ENCODE results near the gene ZNF268.
A peak's percentile ranks its signal among the peaks of the same experiment; 100 is the strongest.

ZNF268 gene

GRCh38 chr12:133181238-133181959, at the start of gene ZNF268:
Gene ZNF268, plus strand, starts transcription at chr12:133181495. Its CDS starts 503 bp downstream, at chr12:133181998.
- peak; percentile 90 to 93 for DNase-seq

DNA sequence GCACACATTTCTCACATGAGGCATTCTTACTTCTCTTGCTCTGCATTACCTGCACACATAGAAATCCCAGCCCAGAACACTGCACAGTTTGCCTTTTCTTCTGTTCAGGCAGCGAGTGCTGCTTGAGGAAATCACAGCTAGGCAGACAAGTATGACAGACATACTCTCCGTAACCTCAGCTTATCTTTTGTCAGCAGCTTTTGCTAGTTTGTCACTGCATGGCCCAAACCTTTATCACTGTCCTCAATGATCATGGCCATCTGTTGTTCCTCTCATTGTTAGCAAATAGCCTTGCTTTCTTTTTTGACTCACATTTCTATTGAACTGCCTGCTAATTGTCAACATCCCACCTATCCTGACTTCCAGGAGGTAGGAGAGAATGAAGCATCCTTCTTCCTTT, 45.5 kb upstream of the ZNF268 start:
- DNase-seq, result no peak

DNA sequence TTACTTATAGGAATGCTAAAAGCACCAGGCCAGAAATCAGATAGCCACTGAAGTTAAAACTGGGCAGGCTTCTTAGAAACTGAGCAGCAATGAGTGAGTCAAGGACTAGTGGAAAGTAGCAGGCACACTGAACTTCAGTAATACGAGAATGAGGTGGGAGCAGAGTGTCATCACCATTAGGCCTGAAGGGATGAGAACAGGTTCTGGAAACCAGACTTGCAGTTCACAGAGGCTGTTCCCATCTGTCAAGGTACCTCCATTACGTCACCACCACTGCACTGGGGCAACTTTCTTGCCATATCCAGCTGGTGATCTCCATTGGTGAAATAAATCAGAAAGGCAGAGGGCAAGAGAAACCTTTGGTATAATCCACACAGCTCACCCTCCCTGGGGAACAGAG, 35.3 kb upstream of the ZNF268 start:
- DNase-seq, result no peak

- no peak for DNase-seq
Measured at GRCh38 chr12:133156125-133156690, 25.1 kb upstream of the ZNF268 start.

DNA sequence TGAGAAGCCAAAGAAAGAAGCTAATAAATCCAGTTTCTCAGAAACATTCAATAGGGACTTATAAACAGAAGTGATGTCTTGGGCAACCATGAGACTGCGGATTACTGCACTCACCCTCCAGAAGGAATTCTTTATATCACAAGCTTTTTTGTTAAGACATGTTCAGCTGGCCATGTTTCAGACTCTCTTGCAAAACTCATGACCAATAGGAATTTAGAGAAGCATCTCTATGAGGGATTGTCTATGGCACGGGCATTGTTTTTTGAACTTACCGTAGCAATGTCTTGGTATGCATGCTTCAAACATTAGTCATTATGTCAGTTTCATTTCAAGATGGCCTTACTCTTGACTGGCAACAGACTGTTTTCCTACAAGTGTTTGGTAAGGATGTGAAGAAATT, 15.5 kb upstream of the ZNF268 start:
- DNase-seq, result no peak

GRCh38 chr12:133172491-133172890, 8.8 kb upstream of the ZNF268 start:
- no peak for DNase-seq

GRCh38 chr12:133174901-133175300, 6.4 kb upstream of the ZNF268 start:
- no peak for DNase-seq

GRCh38 chr12:133180669-133181068, 626 bp upstream of the ZNF268 start:
- no peak for DNase-seq

GRCh38 chr12:133190176-133190575, 8.9 kb downstream of the ZNF268 start:
- no peak for DNase-seq

DNA sequence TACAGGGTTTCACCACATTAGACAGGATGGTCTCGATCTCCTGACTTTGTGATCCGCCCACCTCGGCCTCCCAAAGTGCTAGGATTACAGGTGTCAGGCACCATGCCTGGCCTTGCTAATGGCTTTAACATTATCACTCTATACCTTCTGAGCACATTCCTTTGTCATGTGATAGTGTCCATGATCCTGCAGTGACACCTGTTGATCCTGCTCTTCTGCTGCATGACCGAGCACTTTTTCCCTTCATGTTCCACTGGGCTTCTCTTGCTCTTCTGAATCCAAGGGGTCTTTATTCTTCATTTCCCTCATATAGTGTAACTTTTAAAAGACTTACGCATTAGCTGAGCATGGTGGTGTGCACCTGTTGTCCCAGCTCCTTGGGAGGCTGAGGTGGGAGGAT, 11.6 kb downstream of the ZNF268 start:
- no peak for DNase-seq

DNA sequence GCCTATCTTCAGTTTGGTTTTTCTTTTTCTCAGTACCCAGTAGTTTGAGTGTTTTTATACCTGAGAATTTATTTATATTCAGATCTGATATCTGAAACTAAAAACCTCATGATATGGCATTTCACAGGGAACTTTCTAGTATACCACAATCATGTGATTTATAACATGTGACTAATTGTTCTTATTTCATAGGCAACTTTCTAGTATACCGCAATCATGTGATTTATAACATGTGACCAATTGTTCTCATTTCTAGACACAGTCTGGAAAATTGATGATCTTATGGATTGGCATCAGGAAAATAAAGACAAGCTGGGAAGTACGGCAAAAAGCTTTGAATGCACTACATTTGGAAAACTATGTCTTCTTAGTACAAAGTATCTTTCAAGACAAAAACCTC, 20.6 kb downstream of the ZNF268 start:
- no peak for DNase-seq

DNA sequence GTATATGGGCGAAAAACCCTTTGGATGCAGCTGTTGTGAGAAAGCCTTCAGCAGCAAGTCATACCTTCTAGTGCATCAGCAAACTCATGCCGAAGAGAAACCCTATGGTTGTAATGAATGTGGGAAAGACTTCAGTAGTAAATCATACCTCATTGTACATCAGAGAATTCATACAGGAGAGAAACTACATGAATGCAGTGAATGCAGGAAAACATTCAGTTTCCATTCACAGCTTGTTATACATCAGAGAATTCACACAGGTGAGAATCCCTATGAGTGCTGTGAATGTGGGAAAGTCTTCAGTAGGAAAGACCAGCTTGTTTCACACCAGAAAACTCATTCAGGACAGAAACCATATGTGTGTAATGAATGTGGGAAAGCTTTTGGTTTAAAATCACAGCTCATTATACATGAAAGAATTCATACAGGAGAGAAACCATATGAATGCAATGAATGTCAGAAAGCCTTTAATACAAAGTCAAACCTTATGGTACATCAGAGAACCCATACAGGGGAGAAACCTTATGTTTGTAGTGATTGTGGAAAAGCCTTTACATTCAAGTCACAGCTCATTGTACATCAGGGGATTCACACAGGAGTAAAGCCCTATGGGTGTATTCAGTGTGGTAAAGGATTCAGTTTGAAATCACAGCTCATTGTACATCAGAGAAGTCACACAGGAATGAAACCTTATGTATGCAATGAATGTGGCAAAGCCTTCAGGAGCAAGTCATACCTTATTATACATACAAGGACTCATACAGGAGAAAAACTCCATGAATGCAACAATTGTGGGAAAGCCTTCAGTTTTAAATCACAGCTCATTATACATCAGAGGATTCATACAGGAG, 21.4 kb downstream of the ZNF268 start:
- no peak for DNase-seq

DNA sequence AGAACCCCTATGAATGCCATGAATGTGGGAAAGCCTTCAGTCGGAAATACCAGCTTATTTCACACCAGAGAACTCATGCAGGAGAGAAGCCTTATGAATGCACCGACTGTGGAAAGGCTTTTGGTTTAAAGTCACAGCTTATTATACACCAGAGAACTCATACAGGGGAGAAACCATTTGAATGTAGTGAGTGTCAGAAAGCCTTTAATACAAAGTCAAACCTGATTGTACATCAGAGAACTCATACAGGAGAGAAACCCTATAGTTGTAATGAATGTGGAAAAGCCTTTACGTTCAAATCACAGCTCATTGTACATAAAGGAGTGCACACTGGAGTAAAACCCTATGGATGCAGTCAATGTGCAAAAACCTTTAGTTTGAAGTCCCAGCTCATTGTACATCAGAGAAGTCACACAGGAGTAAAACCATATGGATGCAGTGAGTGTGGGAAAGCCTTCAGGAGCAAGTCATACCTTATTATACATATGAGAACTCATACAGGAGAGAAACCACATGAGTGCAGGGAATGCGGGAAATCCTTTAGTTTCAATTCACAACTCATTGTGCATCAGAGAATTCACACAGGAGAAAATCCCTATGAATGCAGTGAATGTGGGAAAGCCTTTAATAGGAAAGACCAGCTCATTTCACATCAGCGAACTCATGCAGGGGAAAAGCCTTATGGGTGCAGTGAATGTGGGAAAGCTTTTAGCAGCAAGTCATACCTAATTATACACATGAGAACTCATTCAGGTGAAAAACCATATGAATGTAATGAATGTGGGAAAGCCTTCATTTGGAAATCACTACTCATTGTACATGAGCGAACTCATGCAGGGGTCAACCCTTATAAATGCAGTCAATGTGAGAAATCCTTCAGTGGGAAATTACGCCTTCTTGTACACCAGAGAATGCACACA, 22.3 kb downstream of the ZNF268 start:
- no peak for DNase-seq

DNA sequence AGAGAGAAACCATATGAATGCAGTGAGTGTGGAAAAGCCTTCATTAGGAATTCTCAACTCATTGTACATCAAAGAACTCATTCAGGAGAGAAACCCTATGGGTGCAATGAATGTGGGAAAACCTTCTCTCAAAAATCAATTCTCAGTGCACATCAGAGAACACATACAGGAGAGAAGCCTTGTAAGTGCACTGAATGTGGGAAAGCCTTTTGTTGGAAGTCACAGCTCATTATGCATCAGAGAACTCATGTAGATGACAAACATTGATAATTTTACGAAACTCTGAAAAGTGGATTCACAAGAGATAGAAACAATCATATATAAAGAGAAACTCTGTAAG, 22.9 kb downstream of the ZNF268 start:
- no peak for DNase-seq

DNA sequence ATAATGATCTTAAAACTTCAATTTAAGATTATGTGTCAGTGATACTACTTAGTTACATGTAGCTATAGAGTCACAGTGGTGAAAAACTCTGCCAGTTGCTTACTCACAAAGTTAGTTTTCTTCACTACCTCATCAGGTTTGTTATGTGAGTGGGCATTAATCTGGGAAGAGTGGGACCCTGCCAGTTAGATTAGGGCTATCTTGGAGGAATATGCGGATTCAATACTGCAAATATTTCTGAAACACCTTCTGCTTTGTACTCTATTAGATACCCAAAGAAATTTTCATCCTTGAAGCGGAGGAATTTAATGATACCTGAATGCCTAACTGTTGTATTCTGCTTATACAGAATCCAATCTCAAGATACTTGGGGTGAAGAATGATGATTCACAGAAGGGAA, 25.1 kb downstream of the ZNF268 start:
- no peak for DNase-seq

- no peak for DNase-seq
Measured at GRCh38 chr12:133215724-133216123, 34.4 kb downstream of the ZNF268 start.

GRCh38 chr12:133217219-133217618, 35.9 kb downstream of the ZNF268 start:
- no peak for DNase-seq

DNA sequence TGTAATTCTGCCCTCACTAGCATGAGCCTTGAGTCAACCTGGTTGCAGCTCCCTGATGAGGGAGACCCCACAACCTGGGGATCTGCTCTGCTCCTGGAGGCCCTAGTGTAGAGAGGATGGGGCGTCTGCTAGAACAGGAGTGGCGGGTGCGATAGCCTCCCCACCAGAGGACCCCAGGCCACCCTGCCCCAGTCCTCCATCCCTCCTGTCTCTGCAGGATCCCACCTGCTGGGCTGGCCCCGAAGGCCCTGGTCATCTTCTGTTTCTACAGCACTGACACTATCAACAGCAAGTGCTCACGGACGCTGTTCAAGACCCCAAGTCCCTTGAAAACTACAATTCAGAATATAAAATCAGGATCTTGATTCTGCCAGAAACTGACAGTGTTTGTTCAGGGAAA, 39.2 kb downstream of the ZNF268 start:
- no peak for DNase-seq

GRCh38 chr12:133221241-133221640, 39.9 kb downstream of the ZNF268 start:
- no peak for DNase-seq

GRCh38 chr12:133222211-133222610, 40.9 kb downstream of the ZNF268 start:
- no peak for DNase-seq

GRCh38 chr12:133225527-133225926, 44.2 kb downstream of the ZNF268 start:
- no peak for DNase-seq

GRCh38 chr12:133226690-133227089, 45.4 kb downstream of the ZNF268 start:
- DNase-seq, result no peak

GRCh38 chr12:133227281-133227852, 46.1 kb downstream of the ZNF268 start:
- DNase-seq, result no peak

All from stimulated activated CD4-positive, alpha-beta T cell treated with anti-CD3 and anti-CD28 coated beads, Interleukin-2, amount 100 ng/mL, for 48 hours (primary cell).